Gastrocnemius medialis (tissue), 4 donors: Measurements from ENCODE around the gene KRTDAP. TPM values are rescaled to one million over a fixed set of nuclear protein-coding genes. Genes with fewer than 3 reads are reported as not detected.
A peak's percentile ranks its signal among the peaks of the same experiment; 100 is the strongest.

Experiments
- ATAC-seq, 2 donors: fragments of 150-250 bp; one replicate each; pipeline ENCODE4 v1.9.1; 2016
- DNase-seq, 2 donors: peaks; one replicate each; pipeline ENCODE4 v3.0.0-alpha.2; 2019
- H3K27ac ChIP-seq, 4 donors: fragments of 200-600 bp; sonication (generic); 1 replicate in 1 of 4; 2 replicates in 3 of 4; pipeline ENCODE4 v1.5.1; 2016 to 2018; ENCODE audit warnings: mild to moderate bottlenecking in 2 of 4, moderate library complexity in 1 of 4
- H3K27me3 ChIP-seq, 3 donors: fragments of 200-600 bp; sonication (generic) in 2 of 3; 1 replicate in 1 of 3; 2 replicates in 2 of 3; pipeline versions ENCODE4 v1.5.1 to v1.6.0; 2016 to 2019; ENCODE audit warnings: mild to moderate bottlenecking in 1 of 3, moderate library complexity in 1 of 3
- H3K36me3 ChIP-seq, 2 donors: fragments of 200-600 bp; sonication (generic) in 1 of 2; one replicate each; pipeline ENCODE4 v1.5.1; 2017 to 2018
- H3K4me1 ChIP-seq, 2 donors: fragments of 200-600 bp; sonication (generic) in 1 of 2; one replicate each; pipeline ENCODE4 v1.5.1; 2016 to 2017; ENCODE audit warnings: mild to moderate bottlenecking in 2 of 2
- H3K4me3 ChIP-seq, 4 donors: fragments of 200-600 bp; sonication (generic) in 3 of 4; 1 replicate in 1 of 4; 2 replicates in 3 of 4; pipeline ENCODE4 v1.5.1; 2016 to 2019; ENCODE audit warnings: mild to moderate bottlenecking in 2 of 4
- H3K9me3 ChIP-seq, 3 donors: fragments of 200-600 bp; sonication (generic) in 2 of 3; 1 replicate in 1 of 3; 2 replicates in 2 of 3; pipeline ENCODE4 v1.5.1; 2016 to 2019
- POLR2A ChIP-seq, 2 donors: fragments of 450-650 bp; IDR thresholded peaks; one replicate each; pipeline ENCODE4 v1.6.1; 2017; ENCODE audit warnings: antibody characterized with exemption in 2 of 2, mild to moderate bottlenecking in 2 of 2, moderate library complexity in 2 of 2
- in situ Hi-C, 4 donors: fragments of 200-750 bp; cut with MboI; loops; one replicate each; pipeline versions ENCODE4 v1.15.0 to v1.8.0; 2017; ENCODE audit warnings: low sequenced_read_pairs in 4 of 4
- intact Hi-C: fragments of 100-400 bp; cut with DNase I; formaldehyde crosslinking; loops from one replicate; pipeline ENCODE4 v1.15.1; 2023; ENCODE audit warnings: low total_unique reads
- total RNA-seq, 4 donors: library from RNA; depleted of rRNA; stranded (reverse); fragments of >200 nt; gene quantifications; one replicate each; pipeline versions ENCODE4 v1.1.0 to v1.2.3, GENCODE V29; 2016
- TF ChIP-seq, protein P1 (sequence below), 5 experiments: fragments of 450-650 bp in 3 of 5; fragments of 200-600 bp in 2 of 5; sonication (generic) in 2 of 5; IDR thresholded peaks in 4 of 5; conservative IDR thresholded peaks in 1 of 5; 1 replicate in 4 of 5; 2 replicates in 1 of 5; pipeline ENCODE4 v1.5.1; 2016 to 2019; ENCODE audit warnings: antibody characterized with exemption in 5 of 5, mild to moderate bottlenecking in 3 of 5, moderate library complexity in 3 of 5

The KRTDAP gene
- total RNA-seq, 4 donors from 2014 or later, result not detected

DNA sequence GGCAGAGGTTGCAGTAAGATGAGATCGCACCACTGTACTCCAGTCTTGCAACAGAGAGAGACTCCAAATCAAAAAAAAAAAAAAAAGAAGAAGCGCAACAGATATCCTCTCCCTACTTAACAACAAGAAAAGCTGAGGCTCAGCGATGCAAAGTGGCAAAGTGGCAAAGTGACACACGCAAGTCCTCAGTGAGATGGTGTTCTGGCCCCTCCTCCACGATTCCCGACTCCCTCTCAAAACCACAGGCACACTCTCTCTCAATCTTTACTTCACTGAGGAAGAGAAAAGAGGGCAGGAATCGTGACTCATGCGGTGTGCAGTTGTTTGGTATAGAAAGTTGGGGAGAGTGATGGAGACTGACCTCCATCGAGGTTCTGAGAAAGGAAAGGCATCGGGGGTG, 29.7 kb downstream of the KRTDAP start:
- no peaks in the 10 kb centered on the region for H3K9me3 ChIP-seq
- no peak overlapping the region for H3K4me3 ChIP-seq
- intact Hi-C loops, result no loop called here
- no peak overlapping the region for H3K27ac ChIP-seq
- in situ Hi-C loops, result no loop called here
- DNase-seq (no peak), ATAC-seq (no peak)
- H3K4me1 ChIP-seq, result peaks cover 0 to 17% of the 10 kb centered on the region in 2 donors
- no peaks in the 10 kb centered on the region for H3K27me3 ChIP-seq
- TF ChIP-seq, protein P1, sequence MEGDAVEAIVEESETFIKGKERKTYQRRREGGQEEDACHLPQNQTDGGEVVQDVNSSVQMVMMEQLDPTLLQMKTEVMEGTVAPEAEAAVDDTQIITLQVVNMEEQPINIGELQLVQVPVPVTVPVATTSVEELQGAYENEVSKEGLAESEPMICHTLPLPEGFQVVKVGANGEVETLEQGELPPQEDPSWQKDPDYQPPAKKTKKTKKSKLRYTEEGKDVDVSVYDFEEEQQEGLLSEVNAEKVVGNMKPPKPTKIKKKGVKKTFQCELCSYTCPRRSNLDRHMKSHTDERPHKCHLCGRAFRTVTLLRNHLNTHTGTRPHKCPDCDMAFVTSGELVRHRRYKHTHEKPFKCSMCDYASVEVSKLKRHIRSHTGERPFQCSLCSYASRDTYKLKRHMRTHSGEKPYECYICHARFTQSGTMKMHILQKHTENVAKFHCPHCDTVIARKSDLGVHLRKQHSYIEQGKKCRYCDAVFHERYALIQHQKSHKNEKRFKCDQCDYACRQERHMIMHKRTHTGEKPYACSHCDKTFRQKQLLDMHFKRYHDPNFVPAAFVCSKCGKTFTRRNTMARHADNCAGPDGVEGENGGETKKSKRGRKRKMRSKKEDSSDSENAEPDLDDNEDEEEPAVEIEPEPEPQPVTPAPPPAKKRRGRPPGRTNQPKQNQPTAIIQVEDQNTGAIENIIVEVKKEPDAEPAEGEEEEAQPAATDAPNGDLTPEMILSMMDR (IDR thresholded peaks at IDR 0.05 in 4 of 5, conservative IDR thresholded peaks at IDR 0.05 in 1 of 5), result no peak
- TF ChIP-seq POLR2A (IDR thresholded peaks at IDR 0.05), result no peak
- no peaks in the 10 kb centered on the region for H3K36me3 ChIP-seq

DNA sequence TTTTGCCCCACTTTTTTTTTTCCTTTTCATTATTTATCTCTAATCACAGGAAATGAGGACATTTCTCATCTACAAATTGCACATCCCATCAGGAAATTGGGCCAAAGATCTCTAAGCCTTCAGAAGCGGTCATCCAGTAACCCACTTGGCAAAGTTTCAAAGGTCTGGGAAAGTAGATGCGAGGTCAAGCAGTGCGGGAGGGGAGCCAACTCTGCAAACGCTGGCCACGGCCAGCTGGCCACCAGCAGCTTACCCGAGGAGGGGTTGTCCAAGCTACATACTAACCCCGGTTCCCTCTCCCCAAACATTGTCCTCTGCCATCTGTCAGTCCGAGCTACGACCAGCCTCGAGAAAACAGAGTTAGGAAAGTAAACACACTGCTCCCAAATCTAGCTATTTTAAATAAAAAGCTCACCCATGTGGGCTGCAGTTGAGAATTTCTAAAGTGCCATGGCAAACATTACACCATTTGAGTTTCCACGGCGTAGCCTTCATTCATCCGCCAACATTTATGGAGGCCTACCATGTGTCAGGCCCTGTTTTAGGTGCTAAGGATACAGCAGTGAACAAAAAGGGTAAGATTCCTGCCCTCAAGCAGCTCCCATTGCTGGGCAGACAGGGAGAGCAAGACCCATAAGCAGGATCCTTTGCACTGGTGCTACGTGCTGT, 30.7 kb downstream of the KRTDAP start:
- intact Hi-C loops (no loop called here), in situ Hi-C loops (no loop called here)
- DNase-seq, result no peak
- Histone ChIP-seq H3K27me3 (no peaks in the 10 kb centered on the region), H3K4me3 (no peak overlapping the region), H3K4me1 (peaks cover 0 to 17% of the 10 kb centered on the region in 2 donors), H3K27ac (peak overlapping the region in 1 of 4 donors; percentile 10), H3K9me3 (no peaks in the 10 kb centered on the region), H3K36me3 (no peaks in the 10 kb centered on the region)
- no peak for ATAC-seq
- TF ChIP-seq POLR2A (IDR thresholded peaks at IDR 0.05), result no peak
- TF ChIP-seq, protein P1 (IDR thresholded peaks at IDR 0.05 in 4 of 5, conservative IDR thresholded peaks at IDR 0.05 in 1 of 5), result no peak

DNA sequence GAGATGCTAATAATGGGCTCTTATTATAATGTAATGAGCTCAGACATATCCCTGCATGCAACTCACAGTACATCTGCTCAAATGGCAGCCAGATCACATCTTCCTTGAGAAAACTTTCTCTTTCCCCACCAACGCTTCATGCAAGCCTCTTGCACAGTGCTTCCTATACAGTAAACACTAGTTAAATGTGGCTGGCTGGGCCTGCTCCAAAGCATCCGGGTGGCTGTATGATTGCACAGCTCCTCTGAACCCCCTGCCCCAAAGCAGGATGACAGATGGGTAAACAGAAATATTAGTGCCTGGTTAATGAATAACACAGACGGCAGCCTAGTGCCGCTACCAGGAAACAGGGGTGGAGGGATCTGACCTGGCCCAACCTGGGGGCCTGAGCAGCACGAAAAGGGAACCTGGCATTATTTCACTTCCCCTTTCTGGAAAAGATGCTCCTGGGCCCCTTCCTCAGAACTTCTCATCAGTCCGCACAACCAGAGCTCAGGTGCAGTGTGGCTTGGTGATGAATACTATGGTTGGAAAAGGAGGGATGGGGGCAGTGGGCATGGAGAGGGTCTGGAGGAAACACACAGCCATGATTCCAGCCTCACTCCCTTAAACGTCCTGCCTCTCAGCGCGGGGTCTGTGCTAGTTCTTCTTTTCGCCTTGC, 31.4 kb downstream of the KRTDAP start:
- Histone ChIP-seq H3K27me3 (no peaks in the 10 kb centered on the region), H3K36me3 (no peaks in the 10 kb centered on the region), H3K4me3 (no peak overlapping the region), H3K4me1 (peaks cover 0 to 17% of the 10 kb centered on the region in 2 donors), H3K9me3 (no peaks in the 10 kb centered on the region), H3K27ac (peak overlapping the region in 1 of 4 donors; percentile 10)
- intact Hi-C loops (no loop called here), in situ Hi-C loops (no loop called here)
- ATAC-seq (no peak), DNase-seq (no peak)
- no peak for TF ChIP-seq POLR2A (IDR thresholded peaks at IDR 0.05)
- TF ChIP-seq, protein P1 (IDR thresholded peaks at IDR 0.05 in 4 of 5, conservative IDR thresholded peaks at IDR 0.05 in 1 of 5), result no peak

DNA sequence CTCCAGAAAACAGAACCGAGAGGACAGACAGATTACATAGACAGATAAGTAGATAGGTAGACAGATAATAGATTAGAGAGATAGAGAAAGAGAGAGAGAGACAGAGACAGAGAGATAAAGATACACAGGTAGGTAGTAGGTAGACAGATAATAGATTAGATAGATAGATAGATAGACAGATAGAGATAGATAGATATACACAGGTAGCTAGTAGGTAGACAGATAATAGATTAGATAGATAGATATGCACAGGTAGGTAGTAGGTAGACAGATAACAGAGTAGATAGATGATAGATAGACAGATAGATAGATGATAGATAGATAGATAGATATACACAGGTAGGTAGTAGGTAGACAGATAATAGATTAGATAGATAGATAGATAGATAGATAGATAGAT, 32.1 kb downstream of the KRTDAP start:
- H3K9me3 ChIP-seq, result no peaks in the 10 kb centered on the region

More for the DNA sequence above, 32.1 kb downstream of the KRTDAP start:
- TF ChIP-seq, protein P1 (IDR thresholded peaks at IDR 0.05 in 4 of 5, conservative IDR thresholded peaks at IDR 0.05 in 1 of 5), result no peak
- no peak for TF ChIP-seq POLR2A (IDR thresholded peaks at IDR 0.05)
- DNase-seq, result no peak
- in situ Hi-C loops (no loop called here), intact Hi-C loops (no loop called here)
- no peak for ATAC-seq
- H3K36me3 ChIP-seq, result no peaks in the 10 kb centered on the region
- no peak overlapping the region for H3K27ac ChIP-seq
- no peak overlapping the region for H3K4me3 ChIP-seq
- H3K4me1 ChIP-seq, result peaks cover 0 to 17% of the 10 kb centered on the region in 2 donors
- H3K27me3 ChIP-seq, result no peaks in the 10 kb centered on the region
